ENCODE data around the gene SH3BGRL2.

DNA sequence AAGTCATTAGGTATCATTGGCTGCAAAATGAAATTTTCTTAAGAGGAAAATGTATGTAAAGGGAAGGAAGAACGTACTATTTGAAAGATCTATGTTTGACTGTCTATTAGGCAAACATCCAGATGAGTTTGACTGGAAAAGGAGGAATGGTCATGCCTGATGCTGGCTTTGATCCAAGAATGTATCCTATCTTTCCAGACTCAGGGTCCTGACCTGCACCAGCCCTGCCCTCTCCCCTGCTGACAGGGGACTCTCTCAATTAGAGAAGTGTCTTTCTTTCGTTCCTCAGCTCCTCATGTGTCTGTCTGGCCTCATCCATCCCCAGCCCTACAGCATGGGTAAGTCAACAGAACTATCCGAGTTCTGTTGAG, 21.9 kb upstream of the SH3BGRL2 start:
- TF ChIP-seq, protein P1, sequence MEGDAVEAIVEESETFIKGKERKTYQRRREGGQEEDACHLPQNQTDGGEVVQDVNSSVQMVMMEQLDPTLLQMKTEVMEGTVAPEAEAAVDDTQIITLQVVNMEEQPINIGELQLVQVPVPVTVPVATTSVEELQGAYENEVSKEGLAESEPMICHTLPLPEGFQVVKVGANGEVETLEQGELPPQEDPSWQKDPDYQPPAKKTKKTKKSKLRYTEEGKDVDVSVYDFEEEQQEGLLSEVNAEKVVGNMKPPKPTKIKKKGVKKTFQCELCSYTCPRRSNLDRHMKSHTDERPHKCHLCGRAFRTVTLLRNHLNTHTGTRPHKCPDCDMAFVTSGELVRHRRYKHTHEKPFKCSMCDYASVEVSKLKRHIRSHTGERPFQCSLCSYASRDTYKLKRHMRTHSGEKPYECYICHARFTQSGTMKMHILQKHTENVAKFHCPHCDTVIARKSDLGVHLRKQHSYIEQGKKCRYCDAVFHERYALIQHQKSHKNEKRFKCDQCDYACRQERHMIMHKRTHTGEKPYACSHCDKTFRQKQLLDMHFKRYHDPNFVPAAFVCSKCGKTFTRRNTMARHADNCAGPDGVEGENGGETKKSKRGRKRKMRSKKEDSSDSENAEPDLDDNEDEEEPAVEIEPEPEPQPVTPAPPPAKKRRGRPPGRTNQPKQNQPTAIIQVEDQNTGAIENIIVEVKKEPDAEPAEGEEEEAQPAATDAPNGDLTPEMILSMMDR (IDR thresholded peaks at IDR 0.05), result no peak
- TF ChIP-seq EZH2 (IDR thresholded peaks at IDR 0.05; ENCODE audit: borderline replicate concordance, insufficient read depth, low read depth, low read length, poor library complexity, severe bottlenecking), result no peak

Data from B cell (primary cell).